Suprapubic skin (tissue), 4 donors: ENCODE data around the gene HOXD12.

Source experiments
- CTCF ChIP-seq, 2 donors: fragments of 200-600 bp in 1 of 2; fragments of 450-650 bp in 1 of 2; sonication (generic) in 1 of 2; IDR thresholded peaks; one replicate each; pipeline ENCODE4 v1.5.1; 2016 to 2019; ENCODE audit warnings: antibody characterized with exemption in 2 of 2, mild to moderate bottlenecking in 1 of 2, moderate library complexity in 1 of 2
- POLR2A ChIP-seq, 2 donors: fragments of 450-650 bp; IDR thresholded peaks; one replicate each; pipeline ENCODE4 v1.6.1; 2017; ENCODE audit warnings: antibody characterized with exemption in 2 of 2, mild to moderate bottlenecking in 2 of 2, moderate library complexity in 2 of 2
- POLR2AphosphoS5 ChIP-seq, 3 donors: sonication (generic); formaldehyde crosslinking; IDR thresholded peaks; one replicate each; pipeline ENCODE4 v1.6.1; 2017; ENCODE audit warnings: antibody characterized with exemption in 3 of 3

DNA sequence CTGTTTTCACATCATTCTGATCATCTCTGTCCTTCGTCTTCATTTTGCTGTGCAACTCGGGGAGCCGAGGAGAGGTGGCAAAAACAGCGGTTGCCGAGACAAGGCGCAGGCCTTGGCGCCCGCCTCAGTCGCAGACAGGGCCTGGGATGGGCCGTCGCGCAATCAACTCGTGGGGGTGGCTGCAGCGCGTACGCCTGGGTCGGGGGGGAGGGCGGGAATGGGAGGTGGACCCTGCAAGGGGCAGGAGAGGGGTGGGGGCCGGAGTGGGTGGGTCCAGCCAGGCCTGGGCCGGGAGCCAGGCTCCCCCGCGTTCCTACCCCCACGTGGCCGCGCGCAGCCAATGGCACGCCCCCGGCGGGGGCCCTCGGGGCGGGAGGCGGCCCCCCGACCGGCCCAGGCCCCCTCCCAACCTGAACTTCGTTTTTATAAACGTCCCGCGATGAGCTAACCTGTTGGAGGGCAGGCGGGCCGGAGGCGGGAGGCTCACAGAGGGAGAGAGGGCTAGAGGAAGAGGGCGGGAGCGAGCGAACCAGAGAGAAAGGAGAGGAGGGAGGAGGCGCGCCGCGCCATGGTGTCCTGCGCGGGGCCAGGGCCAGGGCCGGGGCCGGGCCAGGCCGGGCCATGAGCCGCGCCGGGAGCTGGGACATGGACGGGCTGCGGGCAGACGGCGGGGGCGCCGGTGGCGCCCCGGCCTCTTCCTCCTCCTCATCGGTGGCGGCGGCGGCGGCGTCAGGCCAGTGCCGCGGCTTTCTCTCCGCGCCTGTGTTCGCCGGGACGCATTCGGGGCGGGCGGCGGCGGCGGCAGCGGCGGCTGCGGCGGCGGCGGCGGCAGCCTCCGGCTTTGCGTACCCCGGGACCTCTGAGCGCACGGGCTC is 7.1 kb upstream of the HOXD12 start, which contains the start of gene HOXD13:
- TF ChIP-seq CTCF (IDR thresholded peaks at IDR 0.05) (no peak), POLR2A (IDR thresholded peaks at IDR 0.05) (no peak), POLR2AphosphoS5 (IDR thresholded peaks at IDR 0.05) (no peak)
